ENCODE measurements around the gene SF1. TPM values are rescaled to one million over a fixed set of nuclear protein-coding genes. Genes with fewer than 3 reads are reported as not detected.

SF1 gene
- total and polyA plus RNA-seq, 2 donors (not counting 3 experiments of a cell fraction or from before 2014, with no cell fraction given) = 95.0 to 342 TPM

- Histone ChIP-seq H2AFZ (ENCODE audit: low read depth, low read length) (no peak overlapping the region), H3K27me3 (ENCODE audit: control insufficient read depth in 2 of 2, insufficient read depth in 2 of 2, low read length in 2 of 2) (peaks cover 0 to 9% of the 10 kb centered on the region in 2 experiments), H4K20me1 (replicated peaks; ENCODE audit: control insufficient read depth, extremely low read depth, insufficient read depth, low read length) (no peaks in the 10 kb centered on the region), H3K9me3 (replicated peaks; ENCODE audit: control insufficient read depth, insufficient read depth, low read length) (no peaks in the 10 kb centered on the region), H3K9me1 (replicated peaks; ENCODE audit: control insufficient read depth, extremely low read depth, insufficient read depth, low read length) (no peaks in the 10 kb centered on the region), H3K4me2 (ENCODE audit: insufficient read depth, low read length) (no peak overlapping the region), H3K79me2 (ENCODE audit: control insufficient read depth, insufficient read depth, low read length) (no peaks in the 10 kb centered on the region), H3K4me1 (ENCODE audit: control insufficient read depth, extremely low read depth, insufficient read depth, low read length) (no peaks in the 10 kb centered on the region), H3K9ac (replicated peaks; ENCODE audit: extremely low read depth, insufficient read depth, low read length) (no peak overlapping the region), H3K27ac (ENCODE audit: insufficient read depth, low read depth, low read length) (no peak overlapping the region), H3K36me3 (ENCODE audit: control insufficient read depth in 2 of 2, extremely low read depth in 1 of 2, insufficient read depth in 2 of 2, low read length in 2 of 2) (no peaks in the 10 kb centered on the region), H3K4me3 (replicated peaks in 1 of 3; ENCODE audit: insufficient read depth in 1 of 3, low read depth in 1 of 3, low read length in 3 of 3) (no peak overlapping the region)
- ChIA-PET CTCF (interaction anchor here (1.7 kb wide), 1 partner anchor 47 kb away, joined by 6 read pairs; no protein-coding TSS in a partner anchor), POLR2A (no interaction called here)
- dilution Hi-C loops (cut with MboI; ENCODE audit: extremely low pct_ligation_motif_present, low sequenced_read_pairs) = no loop called here
- DNase-seq (ENCODE audit: low read depth, low spot score) (no peak), FAIRE-seq (no peak)
- no peak for TF ChIP-seq FOS (IDR thresholded peaks at IDR 0.05; ENCODE audit: borderline replicate concordance, insufficient read depth, low read length)
- no peak for TF ChIP-seq MAX (IDR thresholded peaks at IDR 0.05; ENCODE audit: insufficient read depth, insufficient read length)
- TF ChIP-seq POLR2A (IDR thresholded peaks at IDR 0.05; ENCODE audit: low read depth, low read length) = no peak
- no peak for TF ChIP-seq EZH2 (IDR thresholded peaks at IDR 0.05; ENCODE audit: borderline replicate concordance, low read depth, low read length, severe bottlenecking)
- TF ChIP-seq MYC (IDR thresholded peaks at IDR 0.05; ENCODE audit: low read depth, low read length) = no peak
- TF ChIP-seq POLR2AphosphoS5 (IDR thresholded peaks at IDR 0.05; ENCODE audit: insufficient read depth, low read depth, low read length) = no peak
- TF ChIP-seq CTCF (IDR thresholded peaks at IDR 0.05; ENCODE audit: extremely low read depth in 1 of 2, insufficient read depth in 1 of 2, low read depth in 1 of 2, low read length in 2 of 2) = no peak
- no peak for TF ChIP-seq JUN (IDR thresholded peaks at IDR 0.05; ENCODE audit: borderline replicate concordance, insufficient read depth, insufficient read length, low read depth)
- no peak for TF ChIP-seq GATA2 (IDR thresholded peaks at IDR 0.05; ENCODE audit: insufficient read depth, insufficient read length, low read depth, low read length)
- intact Hi-C loops (cut with micrococcal nuclease) = no loop called here
- BruUV-seq (replicated peaks) = no TSS peak
Observed at GRCh38 chr11:64734811-64735724, 43.3 kb downstream of the SF1 start.

Measured in endothelial cell of umbilical vein (primary cell).